GM21576 (cell line): ENCODE measurements around the gene TRMT112.

Source experiments
- ATAC-seq: cut with Tn5 transposase; IDR thresholded peaks from one replicate; pipeline ENCODE4 v1.9.1; 2021; ENCODE audit warnings: mild to moderate bottlenecking, moderate library complexity; ENCODE audit not compliant: unreplicated experiment

TRMT112 gene

DNA sequence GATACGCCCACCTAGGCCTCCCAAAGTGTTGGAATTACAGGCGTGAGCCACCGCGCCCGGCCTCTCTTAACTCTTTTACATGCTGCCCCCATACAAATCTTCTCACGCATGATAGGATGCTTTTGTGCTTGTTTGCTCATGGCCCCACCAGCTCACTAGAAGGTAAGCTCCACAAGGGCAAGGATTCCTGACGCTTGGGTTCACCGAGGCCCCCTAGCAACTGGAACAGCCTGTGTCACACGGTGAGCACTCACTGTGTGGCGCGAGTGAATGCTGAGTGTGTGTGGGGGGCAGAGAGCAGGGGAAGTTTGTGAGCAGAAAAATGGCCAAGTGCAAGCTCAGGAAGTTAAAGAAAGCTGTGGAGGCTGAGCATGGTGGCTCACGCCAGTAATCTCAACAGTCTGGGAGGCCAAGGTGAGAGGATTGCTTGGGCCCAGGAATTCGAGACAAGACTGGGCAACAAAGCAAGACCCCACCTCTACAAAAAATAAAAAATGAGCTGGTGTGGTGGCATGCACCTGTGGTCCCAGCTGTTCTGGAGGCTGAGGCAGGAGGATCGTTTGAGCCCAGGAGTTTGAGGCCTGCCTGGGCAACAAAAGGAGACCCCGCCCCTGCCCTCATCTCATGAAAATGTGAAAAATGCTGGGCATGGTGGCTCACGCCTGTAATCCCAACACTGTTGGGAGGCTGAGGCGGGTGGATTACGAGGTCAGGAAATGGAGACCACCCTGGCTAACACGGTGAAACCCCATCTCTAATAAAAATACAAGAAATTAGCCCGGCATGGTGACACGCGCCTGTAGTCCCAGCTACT lies 35.2 kb downstream of the TRMT112 start:
- ATAC-seq: no peak

- ATAC-seq: no peak
Measured at GRCh38 chr11:64278576-64279190, 38.7 kb downstream of the TRMT112 start.

- no peak for ATAC-seq
Measured at GRCh38 chr11:64276653-64277431, 40.5 kb downstream of the TRMT112 start.

- ATAC-seq: no peak
Measured at GRCh38 chr11:64275841-64276240, 41.5 kb downstream of the TRMT112 start.

GRCh38 chr11:64275031-64275800 lies 42.1 kb downstream of the TRMT112 start:
- ATAC-seq: no peak

- peak; percentile 57 for ATAC-seq
Measured at GRCh38 chr11:64269540-64270220, 47.7 kb downstream of the TRMT112 start.

- ATAC-seq: peak; percentile 7
Measured at GRCh38 chr11:64268893-64269539, 48.3 kb downstream of the TRMT112 start.

GRCh38 chr11:64268025-64268892 lies 49.1 kb downstream of the TRMT112 start:
- ATAC-seq: no peak

- no peak for ATAC-seq
Measured at GRCh38 chr11:64267207-64267945, 50.0 kb downstream of the TRMT112 start.
